ENCODE measurements around the gene SUDS3. TPM values are rescaled to one million over a fixed set of nuclear protein-coding genes. Genes with fewer than 3 reads are reported as not detected.
"Not testable (repeated sequence)": the region's sequence is repeated elsewhere in the genome, so short reads cannot be mapped to it uniquely, and the experiment has no call there.

Gene SUDS3
- total RNA-seq, 1 donor from 2014 or later = 31.0 TPM

GRCh38 chr12:118404876-118405521, 28.6 kb downstream of the SUDS3 start:
- Histone ChIP-seq H3K4me3 (ENCODE audit: insufficient read depth, low read depth, low read length) (no peak overlapping the region), H4K20me1 (ENCODE audit: insufficient read depth, low read length) (peaks cover 21% of the 10 kb centered on the region), H2AFZ (ENCODE audit: low read depth, low read length) (no peak overlapping the region), H3K36me3 (ENCODE audit: insufficient read depth, low read length) (peaks cover 19% of the 10 kb centered on the region), H3K9ac (ENCODE audit: low read length) (no peak overlapping the region), H3K4me2 (ENCODE audit: low read length) (no peak overlapping the region), H3K79me2 (ENCODE audit: insufficient read depth, low read length) (no peaks in the 10 kb centered on the region), H3K4me1 (ENCODE audit: insufficient read depth, low read length) (peaks cover 3% of the 10 kb centered on the region), H3K27me3 (ENCODE audit: insufficient read depth, low read length) (no peaks in the 10 kb centered on the region), H3K27ac (ENCODE audit: low read depth, low read length) (no peak overlapping the region), H3K9me3 (ENCODE audit: insufficient read depth, low read depth, low read length) (peaks cover 2% of the 10 kb centered on the region)
- Mint-ChIP-seq H3K36me3 (ENCODE audit: low read depth, unreplicated experiment) (peaks cover 17% of the 10 kb centered on the region), H3K4me1 (ENCODE audit: low read depth, unreplicated experiment) (peaks cover 5% of the 10 kb centered on the region), H3K27ac (ENCODE audit: unreplicated experiment) (no peak overlapping the region), H3K4me3 (ENCODE audit: unreplicated experiment) (no peak overlapping the region), H3K27me3 (ENCODE audit: low read depth, unreplicated experiment) (no peaks in the 10 kb centered on the region), H3K9me3 (ENCODE audit: unreplicated experiment) (no peaks in the 10 kb centered on the region)
- peak; percentile 45 for FAIRE-seq
- TF ChIP-seq EZH2 (IDR thresholded peaks at IDR 0.05; ENCODE audit: insufficient read depth, low read length) (no peak), CTCF (IDR thresholded peaks at IDR 0.05; ENCODE audit: insufficient read depth, low read depth, low read length) (peak; percentile 82)
- peak; percentile 37 for DNase-seq (ENCODE audit: low read depth)

GRCh38 chr12:118408241-118408640, 31.9 kb downstream of the SUDS3 start:
- H3K9ac ChIP-seq (ENCODE audit: low read length); H3K4me1 ChIP-seq (ENCODE audit: insufficient read depth, low read length); H3K4me3 Mint-ChIP-seq (ENCODE audit: unreplicated experiment); H3K4me2 ChIP-seq (ENCODE audit: low read length); H3K9me3 ChIP-seq (ENCODE audit: insufficient read depth, low read depth, low read length); H3K4me3 ChIP-seq (ENCODE audit: insufficient read depth, low read depth, low read length); H3K27me3 Mint-ChIP-seq (ENCODE audit: low read depth, unreplicated experiment); H3K79me2 ChIP-seq (ENCODE audit: insufficient read depth, low read length); H3K4me1 Mint-ChIP-seq (ENCODE audit: low read depth, unreplicated experiment); DNase-seq (ENCODE audit: low read depth); H3K27me3 ChIP-seq (ENCODE audit: insufficient read depth, low read length); H3K27ac ChIP-seq (ENCODE audit: low read depth, low read length); H2AFZ ChIP-seq (ENCODE audit: low read depth, low read length); H3K9me3 Mint-ChIP-seq (ENCODE audit: unreplicated experiment); H3K27ac Mint-ChIP-seq (ENCODE audit: unreplicated experiment); FAIRE-seq: not testable (repeated sequence)
- H3K36me3 Mint-ChIP-seq (ENCODE audit: low read depth, unreplicated experiment) = peaks cover 16% of the 10 kb centered on the region
- peaks cover 13% of the 10 kb centered on the region for H4K20me1 ChIP-seq (ENCODE audit: insufficient read depth, low read length)
- peaks cover 31% of the 10 kb centered on the region for H3K36me3 ChIP-seq (ENCODE audit: insufficient read depth, low read length)

GRCh38 chr12:118409834-118410233, 33.5 kb downstream of the SUDS3 start:
- H3K9ac ChIP-seq (ENCODE audit: low read length) = no peak overlapping the region
- H3K27me3 ChIP-seq (ENCODE audit: insufficient read depth, low read length) = no peaks in the 10 kb centered on the region
- no peak overlapping the region for H2AFZ ChIP-seq (ENCODE audit: low read depth, low read length)
- no peak for DNase-seq (ENCODE audit: low read depth)
- H3K79me2 ChIP-seq (ENCODE audit: insufficient read depth, low read length) = no peaks in the 10 kb centered on the region
- Mint-ChIP-seq H3K4me3 (ENCODE audit: unreplicated experiment) (no peak overlapping the region), H3K36me3 (ENCODE audit: low read depth, unreplicated experiment) (peaks cover 15% of the 10 kb centered on the region), H3K27me3 (ENCODE audit: low read depth, unreplicated experiment) (no peaks in the 10 kb centered on the region), H3K27ac (ENCODE audit: unreplicated experiment) (no peak overlapping the region), H3K4me1 (ENCODE audit: low read depth, unreplicated experiment) (no peaks in the 10 kb centered on the region), H3K9me3 (ENCODE audit: unreplicated experiment) (no peaks in the 10 kb centered on the region)
- H3K27ac ChIP-seq (ENCODE audit: low read depth, low read length) = no peak overlapping the region
- no peak for TF ChIP-seq EZH2 (IDR thresholded peaks at IDR 0.05; ENCODE audit: insufficient read depth, low read length)
- no peak for TF ChIP-seq CTCF (IDR thresholded peaks at IDR 0.05; ENCODE audit: insufficient read depth, low read depth, low read length)
- H3K4me1 ChIP-seq (ENCODE audit: insufficient read depth, low read length) = peaks cover 3% of the 10 kb centered on the region
- no peaks in the 10 kb centered on the region for H3K9me3 ChIP-seq (ENCODE audit: insufficient read depth, low read depth, low read length)
- H3K4me3 ChIP-seq (ENCODE audit: insufficient read depth, low read depth, low read length) = no peak overlapping the region
- peaks cover 13% of the 10 kb centered on the region for H4K20me1 ChIP-seq (ENCODE audit: insufficient read depth, low read length)
- H3K36me3 ChIP-seq (ENCODE audit: insufficient read depth, low read length) = peaks cover 37% of the 10 kb centered on the region
- no peak overlapping the region for H3K4me2 ChIP-seq (ENCODE audit: low read length)
- FAIRE-seq = no peak

All from astrocyte (in vitro differentiated cells and primary cell).